G401.6 (cell line): ENCODE data around the gene PNO1.
A peak's percentile ranks its signal among the peaks of the same experiment; 100 is the strongest.
"Not testable (repeated sequence)": the region's sequence is repeated elsewhere in the genome, so short reads cannot be mapped to it uniquely, and the experiment has no call there.

ENCODE experiments used
- FAIRE-seq: peaks from 2 replicates; lab custom pipeline; 2012; peaks lifted over from hg19 to GRCh38; lab: Jason Lieb, UNC

PNO1 gene

DNA sequence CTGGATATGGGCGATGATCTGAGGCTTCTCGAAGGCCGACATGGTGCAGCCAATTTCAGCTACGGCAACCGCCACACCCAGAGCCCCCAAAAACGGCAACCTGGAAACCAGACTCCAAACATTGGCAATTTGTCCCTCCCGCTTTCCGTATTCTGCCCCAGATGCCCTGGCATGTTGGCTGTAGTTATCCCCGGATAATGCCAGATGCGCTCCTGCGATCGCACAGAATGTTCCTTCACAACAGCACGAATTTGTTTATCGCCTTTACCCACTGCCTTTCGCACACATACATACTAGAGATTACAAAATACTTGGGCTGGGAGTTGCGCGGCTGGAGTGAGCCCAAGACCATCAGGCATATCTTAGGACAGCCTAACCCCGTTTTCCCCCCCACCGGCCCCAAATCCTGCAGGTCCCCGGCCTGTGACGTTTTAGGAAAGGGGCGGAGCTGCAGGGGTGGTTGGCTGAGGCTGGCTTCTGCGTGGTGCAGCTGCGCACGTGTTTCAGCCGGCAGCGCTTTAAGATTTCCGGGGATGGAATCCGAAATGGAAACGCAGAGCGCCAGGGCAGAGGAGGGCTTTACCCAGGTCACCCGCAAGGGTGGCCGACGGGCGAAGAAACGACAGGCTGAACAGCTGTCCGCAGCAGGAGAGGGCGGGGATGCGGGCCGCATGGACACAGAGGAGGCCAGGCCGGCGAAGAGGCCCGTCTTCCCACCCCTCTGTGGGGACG lies at the start of gene PNO1:
Gene PNO1 (plus strand): TSS at position 487 of the 732 bp plus-strand sequence. CDS start 47 bp downstream, at position 534.
- FAIRE-seq, result peak; percentile 87

DNA sequence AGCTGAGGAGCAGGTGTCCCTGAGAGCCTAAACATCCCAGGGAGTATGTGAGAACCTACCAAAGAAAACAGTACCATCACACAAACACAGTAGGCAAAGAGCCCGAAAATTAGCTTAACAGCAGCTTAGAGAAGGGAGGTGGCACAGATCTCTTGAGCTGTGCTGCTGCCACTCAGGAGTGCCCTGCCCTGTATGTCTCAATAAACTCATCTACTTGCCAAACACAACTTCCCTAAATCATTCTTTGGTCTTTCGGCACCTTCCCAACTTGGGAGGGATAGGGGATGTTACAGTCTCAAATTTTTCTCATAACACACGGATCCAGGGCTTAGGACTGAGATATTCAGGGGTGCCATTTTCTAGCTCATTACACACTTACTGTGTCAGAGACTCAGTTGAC lies 49.6 kb upstream of the PNO1 start:
- no peak for FAIRE-seq

DNA sequence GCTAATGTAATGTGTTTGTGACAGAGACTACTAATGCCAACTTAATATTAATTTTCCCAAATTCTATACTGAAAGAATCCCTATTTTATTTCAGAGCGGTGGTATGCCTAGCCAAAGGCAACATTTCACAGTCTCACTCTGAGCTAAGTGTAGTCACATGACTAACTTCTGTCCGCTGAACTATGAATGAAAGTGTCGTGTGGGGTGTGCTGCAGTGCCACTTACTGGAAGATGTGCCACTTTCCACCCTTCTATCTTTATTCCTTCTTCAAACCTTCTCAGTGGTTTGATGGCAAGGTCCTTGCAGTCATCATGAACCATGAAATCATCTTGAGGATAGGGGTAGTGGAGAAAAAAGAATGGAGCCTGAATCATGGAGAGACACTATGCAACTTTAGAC lies 47.6 kb upstream of the PNO1 start:
- no peak for FAIRE-seq

DNA sequence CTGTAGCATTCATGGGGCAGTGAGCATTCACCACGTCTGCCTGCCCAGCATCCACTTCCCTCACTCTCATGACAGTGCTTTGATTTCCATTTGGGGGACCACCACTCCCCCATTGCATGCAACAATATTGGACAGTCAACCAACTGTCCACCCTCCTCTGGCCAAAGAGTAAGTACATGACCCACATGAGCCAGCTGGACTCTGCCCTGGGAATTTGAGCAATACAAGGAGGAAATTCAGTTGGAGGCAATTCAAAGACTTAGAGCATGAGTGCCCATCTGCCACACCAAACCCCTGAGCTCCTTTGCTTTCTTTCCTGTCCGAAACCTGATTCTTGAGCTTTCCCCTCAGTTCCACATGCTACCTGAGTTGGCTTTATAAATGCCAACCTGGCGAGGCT lies 41.7 kb upstream of the PNO1 start:
- FAIRE-seq, result no peak

DNA sequence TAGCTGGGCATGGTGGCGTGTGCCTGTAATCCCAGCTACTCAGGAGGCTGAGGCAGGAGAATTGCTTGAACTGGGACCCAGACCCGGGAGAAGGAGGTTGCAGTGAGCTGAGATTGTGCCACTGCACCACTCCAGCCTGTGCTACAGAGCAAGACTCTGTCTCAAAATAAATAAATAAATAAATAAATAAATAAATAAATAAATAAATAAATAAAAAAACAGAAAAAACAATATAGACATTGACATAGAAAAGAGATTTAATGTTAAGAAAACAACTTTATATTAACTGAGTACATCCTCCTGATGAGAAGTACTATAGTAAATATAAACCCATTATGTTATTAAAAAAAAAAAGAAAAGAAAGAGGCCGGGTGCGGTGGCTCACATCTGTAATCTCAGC lies 39.8 kb upstream of the PNO1 start:
- not testable (repeated sequence) for FAIRE-seq

DNA sequence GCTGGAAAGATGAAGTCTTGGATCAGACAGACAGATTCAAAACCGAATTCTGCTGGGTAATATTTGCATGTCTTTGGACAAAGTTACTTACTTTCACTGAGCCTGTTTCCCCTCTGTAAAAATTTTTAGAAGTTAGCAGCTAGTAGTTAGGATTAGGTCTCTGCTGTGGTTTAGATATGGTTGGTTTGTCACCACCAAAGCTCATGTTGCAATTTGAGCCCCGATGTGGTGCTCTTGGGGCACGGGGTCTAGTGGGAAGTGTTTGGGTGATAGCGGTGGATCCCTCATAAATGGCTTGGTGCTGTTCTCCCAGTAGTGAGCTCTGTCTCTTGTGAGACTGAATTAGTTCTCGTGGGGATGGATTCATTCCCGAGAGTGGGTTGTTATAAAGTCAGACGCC lies 38.9 kb upstream of the PNO1 start:
- FAIRE-seq, result no peak

DNA sequence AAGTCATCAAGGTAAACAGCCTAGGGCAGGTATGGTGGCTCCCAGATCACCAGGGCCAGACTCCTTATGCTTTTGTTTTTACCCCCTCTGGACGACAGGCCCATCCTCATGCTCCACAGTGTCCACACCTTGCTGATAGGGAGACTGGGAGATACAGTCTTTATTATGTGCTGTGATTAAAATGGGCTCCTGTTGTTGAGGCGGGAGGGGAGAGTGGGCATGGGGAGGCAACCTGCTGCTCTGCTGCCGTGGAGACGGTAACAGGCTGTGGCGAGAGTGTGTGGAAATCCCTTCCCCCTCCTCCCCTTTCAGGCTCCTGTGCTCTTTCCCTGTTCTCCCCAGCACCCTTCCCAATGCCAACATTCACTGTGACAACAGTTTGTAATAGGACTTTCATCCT lies 38.2 kb upstream of the PNO1 start:
- no peak for FAIRE-seq

DNA sequence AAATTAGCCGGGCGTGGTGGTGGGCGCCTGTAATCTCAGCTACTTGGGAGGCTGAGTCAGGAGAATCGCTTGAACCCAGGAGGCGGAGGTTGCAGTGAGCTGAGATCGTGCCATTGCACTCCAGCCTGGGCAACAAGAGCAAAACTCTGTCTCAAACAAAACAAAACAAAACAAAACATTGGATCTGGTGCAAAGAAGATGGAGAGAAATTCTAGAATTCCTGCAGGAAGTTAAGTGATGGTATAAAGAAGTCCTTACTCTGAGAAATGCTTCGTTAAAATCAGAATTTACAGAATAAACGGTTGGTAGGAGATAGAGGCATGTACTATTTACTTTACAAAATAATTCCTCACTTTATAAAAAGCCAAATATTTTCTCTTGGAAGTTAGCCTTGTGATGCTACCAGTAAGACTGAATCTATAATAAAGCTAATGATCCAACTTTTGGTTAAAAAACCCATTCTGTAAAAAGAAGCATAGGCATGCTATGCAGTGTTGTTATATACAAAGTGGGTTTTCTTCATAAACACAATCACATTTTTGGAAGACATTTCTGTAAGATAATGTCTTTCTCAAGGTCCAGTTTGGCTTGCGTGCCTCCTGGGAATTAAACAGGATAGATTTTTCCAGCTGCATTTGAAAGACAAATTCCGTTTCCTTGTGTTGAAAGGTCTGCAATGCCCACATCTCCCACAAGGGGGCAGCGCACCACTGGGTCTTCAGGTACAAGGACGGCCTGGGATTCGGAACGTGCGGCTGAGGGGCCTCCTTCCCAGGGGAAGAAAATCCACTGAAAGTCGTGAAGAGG lies 35.6 kb upstream of the PNO1 start:
- peak; percentile 44 for FAIRE-seq

DNA sequence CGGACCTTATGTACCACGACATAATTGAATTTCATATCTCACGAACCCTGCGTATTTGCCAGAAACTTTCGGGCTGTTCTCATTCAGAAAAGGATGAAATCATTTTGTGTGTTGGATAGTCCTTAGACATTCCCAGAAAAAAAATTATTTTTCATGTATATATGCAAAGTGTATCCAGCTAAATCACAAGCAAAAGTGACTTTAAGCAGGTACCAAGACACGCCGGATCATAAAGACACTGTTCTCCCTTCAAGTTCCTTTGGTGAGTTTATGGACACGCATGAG lies 35.1 kb upstream of the PNO1 start:
- no peak for FAIRE-seq

DNA sequence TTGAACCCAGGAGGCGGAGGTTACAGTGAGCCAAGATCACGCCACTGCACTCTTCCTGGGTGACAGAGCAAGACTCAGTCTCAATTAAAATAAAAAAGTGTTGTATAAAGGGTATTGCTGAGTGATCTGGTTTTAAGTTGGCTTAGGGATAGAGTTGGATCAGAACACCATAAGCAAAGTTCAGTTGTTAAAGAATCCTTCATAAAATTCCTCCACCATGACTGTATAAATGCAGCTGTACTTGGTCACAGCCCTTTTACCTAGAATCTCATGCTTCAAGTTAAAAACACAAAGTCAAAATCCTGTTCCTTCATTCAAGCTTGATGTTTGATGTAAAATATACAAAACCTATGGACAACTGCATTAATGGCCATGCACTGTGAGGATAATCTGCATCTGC lies 33.4 kb upstream of the PNO1 start:
- FAIRE-seq, result no peak

DNA sequence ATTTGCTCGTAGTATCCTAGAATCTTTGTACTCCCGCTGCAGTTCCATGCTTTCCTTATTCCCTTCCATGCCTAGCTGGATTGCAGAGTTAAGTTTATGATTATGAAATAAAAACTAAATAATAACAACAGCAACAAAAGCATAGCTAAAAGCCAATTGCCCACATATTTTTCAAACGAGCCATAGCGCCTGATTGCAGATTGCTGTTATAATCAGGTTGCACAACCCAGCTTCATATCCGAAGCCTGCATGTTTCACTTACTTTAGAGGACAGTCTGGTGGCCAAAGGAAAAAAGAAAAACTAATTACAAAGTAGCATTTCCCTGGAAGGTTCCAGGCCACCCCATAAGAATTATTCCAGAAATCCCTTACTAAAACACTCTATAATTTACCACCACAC lies 31.9 kb upstream of the PNO1 start:
- FAIRE-seq, result no peak

DNA sequence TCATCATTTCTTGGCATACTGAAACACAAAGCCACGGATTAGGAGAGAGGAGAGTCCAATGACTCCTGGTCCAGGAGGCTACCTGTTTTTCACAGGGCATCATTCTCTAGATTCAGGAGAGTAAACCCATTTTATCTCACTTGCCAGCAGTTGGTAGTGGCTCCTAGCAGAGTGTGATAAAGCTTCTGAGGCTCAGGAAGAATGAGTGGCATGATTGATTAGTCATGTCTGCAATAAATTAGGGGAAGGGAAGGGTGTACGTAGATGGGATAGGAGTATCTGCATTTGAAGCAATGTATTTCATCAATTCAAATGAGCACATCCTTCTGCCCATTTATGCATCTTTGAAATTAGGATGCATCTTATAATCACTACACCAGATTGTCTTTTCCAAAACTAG lies 31.1 kb upstream of the PNO1 start:
- no peak for FAIRE-seq

DNA sequence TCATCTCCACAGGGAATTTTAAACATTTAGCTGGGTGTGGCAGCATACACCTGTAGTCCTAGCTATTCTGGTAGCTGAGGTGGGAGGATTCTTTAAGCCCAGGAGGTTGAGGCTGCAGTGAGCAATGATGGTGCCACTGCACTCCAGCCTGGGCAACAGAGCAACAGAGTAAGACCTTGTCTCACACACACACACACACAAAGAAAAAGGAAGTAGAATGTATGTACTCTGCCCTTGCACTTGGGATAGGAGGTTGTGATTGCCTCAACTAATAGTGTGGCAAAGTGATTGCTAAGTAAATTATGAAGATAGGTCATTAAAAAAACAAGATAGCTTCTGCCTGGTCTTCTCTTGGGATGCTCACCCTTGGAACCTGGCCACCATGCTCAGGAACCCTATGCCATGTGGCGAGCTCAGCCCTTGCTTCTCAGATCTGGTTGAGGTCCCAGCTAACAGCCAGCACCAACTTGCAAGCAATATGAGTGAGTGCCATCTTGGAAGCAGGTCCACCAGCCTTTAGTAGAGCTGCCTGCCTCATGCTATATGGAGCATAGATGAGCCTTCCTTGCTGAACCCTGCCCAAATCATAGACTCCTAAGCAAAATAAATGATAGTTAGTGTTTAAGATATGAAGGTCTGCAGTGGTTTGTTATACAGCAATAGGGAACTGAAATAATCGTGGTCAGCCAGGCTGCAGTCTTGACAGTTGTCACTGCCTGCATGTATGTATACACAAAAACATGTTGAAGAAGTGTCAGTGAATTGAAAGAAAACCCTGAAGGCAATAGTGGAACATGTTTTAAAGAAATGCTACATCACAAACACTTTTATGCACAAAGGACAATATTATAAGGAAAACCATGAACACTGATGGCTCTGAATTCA lies 30.1 kb upstream of the PNO1 start:
- no peak for FAIRE-seq

DNA sequence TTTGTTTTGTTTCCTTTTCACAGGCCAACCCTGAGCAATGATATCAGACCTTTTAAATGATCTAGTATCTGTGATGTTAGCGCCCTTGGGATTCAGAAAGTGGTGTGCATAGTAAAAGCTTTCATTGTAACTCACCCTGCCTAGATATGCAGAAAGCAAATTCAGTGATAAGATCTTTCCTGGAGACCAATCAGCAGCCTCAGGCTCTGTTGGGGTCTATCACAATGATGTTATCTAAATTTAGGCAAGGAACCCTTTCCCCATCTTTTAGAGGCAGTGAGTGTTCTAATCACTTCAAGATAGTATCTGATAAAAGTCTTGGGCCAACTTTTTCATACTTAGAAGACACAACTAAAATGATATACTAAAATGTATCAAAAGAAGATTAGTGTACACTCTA lies 23.6 kb upstream of the PNO1 start:
- no peak for FAIRE-seq

DNA sequence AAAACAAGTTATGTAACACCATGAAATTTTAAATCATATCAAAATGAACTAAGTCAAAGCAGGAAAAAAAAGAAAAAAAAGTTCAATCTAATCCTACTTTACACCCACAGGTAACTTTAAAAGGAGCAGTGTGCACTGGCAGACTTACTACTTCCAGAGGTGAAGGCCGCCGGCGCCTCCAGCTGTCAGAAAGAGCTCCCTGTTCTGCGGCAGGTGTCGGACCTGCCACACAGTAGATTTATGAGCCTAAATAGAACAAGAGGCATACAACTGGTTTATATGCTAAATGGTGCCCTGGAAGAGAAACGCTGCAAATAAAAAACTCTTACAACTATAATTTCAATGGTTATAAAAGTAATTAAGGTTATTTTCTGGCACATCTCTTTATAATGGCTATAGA lies 23.1 kb upstream of the PNO1 start:
- no peak for FAIRE-seq

DNA sequence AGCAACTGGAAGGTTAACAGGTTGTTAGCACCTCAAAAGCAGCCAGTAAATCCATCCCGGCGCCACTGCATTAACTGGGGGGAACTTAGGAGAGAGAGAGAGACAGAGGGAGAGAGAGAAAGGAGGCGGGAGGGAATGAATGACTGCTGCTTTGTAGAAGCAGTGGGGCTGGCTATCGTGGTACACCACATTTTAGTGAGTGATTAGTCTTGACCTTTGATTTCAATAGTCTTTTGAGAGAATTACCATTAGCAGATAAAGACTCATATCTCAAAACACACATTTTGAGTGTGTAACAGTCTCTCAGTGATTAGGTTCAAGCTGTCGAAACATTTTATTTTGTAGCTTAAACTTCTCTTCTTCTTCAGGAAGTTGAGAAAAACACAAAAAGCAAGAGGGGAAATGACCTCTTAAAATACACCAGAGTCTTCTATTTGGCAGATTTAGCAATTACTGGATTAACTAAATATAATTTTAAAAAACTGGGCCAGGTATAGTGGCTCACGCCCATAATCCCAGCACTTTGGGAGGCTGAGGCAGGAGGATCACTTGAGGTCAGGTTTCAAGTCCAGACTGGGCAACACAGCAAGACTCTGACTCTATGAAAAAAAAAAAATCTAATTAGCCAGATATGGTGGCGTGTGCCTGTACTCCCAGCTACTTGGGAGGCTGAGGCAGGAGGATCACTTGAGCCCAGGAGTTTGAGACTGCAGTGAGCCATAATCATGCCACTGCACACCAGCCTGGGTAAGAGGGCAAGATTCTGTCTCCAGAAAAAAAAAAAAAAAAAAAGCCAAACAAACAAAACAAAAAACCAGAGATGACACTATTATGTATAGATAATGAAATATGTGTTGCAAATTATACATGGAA lies 22.0 kb upstream of the PNO1 start:
- FAIRE-seq, result no peak

DNA sequence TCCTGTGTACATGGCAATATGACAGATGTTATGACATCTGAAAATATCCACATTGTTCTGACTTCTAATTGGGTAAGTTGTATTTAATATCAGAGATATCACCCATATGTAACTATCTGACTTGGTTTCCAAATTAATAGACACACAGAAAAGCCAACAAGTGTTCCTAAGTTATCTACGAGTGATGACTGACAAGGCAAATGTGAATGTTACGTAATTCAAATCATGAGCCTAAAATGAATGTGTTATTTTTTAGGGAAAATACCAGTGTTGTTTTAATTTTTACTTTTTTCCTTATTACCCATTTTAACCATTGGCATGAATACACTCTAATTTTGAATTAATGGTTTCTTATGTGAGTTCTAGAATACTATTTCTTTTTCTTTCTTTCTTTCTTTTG lies 15.8 kb upstream of the PNO1 start:
- FAIRE-seq, result no peak

DNA sequence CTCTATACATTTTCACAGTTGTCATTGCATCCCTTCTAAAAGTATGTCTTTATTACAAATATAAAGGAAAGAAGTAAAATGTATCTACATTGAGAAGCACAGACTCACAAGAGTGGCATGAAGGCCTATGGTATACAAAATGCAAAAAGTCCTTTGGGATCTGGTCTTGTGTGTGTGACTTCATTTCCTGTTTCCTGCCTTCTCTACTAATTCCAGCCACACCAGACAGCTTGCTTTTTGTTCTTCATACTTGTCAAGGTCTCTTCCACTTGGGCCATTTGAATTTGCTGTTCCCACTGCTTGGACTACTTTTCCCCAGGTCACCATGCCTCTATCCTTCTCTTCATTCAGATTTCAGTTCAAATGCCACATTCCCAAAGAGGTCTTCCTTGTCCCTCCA lies 6.7 kb upstream of the PNO1 start:
- no peak for FAIRE-seq

DNA sequence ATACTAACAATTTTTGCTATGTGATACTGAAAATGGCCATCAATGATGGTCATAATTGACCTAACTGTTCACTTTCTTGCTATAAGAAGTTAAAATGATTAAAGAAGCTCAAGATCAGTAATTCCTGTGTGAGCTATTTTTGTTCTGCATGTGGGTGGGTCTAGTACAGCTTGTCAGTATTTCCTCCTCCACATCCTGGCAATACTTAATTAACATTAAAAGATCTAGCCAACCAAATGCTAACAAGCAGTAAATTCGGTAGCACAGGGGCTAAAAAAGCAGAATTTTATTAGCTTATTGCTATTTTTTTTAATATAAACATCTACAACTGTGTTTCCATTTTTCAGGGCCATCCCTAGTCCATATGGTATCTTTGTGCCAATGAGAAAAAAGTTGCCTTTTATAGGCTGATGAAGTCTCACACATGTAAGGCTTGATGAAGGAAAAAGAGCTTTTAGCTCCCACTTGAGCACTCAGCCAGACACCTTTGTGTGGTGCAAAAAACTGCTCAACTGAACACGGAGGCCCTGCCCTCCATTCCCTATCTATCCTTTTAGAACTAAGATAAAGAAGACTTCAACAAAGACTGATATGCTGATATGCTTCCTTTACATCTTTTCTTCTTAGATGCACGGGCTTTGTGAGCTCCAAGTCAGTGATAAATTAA lies 4.9 kb upstream of the PNO1 start:
- no peak for FAIRE-seq

DNA sequence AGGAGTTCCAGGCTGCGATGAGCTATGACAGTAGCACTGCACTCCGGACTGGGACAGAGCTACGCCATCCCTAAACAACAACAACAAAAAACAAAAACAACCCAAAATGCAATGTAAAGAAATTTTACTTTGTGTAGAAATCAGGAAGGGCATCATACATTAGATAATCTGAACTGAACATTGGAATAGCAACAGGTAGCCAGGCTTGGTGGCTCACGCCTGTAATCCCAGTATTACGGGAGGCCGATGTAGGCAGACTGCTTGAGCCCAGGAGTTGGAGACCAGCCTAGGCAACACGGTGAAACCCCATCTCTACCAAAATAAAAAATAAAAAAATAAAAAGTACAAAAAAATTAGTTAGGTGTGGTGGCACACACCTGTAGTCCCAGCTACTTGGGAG lies 2.1 kb upstream of the PNO1 start:
- no peak for FAIRE-seq

DNA sequence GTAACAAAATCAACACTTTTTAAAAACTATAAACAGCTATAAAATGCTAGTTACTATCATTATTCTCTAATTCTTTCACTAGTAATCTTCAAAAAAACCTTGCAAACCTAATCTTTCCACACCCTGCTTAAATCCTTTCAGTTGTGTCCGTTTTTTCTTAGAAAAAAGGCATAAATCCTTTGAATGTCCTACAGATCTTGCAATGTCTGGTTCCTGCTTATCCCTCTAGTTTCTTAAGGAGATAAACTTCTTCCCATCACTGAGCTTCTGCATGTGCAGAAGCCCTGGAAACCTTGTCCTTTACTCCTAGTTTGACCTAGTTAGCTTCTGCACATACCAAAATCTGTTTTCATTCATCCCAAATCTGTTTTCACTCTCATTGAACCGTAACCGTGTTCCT lies 1.3 kb upstream of the PNO1 start:
- no peak for FAIRE-seq

DNA sequence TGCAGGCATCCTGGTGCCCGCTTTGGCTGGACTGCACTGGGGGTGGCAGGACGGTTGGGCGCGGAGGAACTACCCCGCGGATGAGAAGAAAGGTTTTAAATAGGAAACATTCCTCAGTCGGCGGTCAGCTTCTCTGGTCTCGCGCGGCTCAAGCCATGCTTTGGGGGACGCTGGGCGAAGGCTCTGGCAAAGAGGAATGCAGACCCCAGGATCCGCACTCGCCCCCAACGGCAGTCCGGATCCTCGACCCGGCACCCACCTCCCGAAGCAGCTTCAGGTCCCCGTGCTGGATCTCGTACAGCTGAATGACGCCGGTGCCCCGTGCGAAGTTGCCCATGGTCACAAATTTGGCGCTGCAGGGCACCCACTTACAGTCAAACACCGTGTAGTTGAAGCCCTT lies 686 bp upstream of the PNO1 start:
- FAIRE-seq, result no peak
